HL-60 (cell line): ENCODE measurements around the gene TMEM72.

Experiments
- DNase-seq, 2 experiments: peaks; one replicate each; pipeline ENCODE4 v3.0.0-alpha.2; 2010 to 2020; ENCODE audit warnings: low read depth in 1 of 2, low spot score in 1 of 2
- H3K27ac ChIP-seq: fragments of 250-450 bp; sonication (Bioruptor Pico); replicated peaks from 2 replicates; pipeline ENCODE4 v1.5.1; 2020; ENCODE audit warnings: mild to moderate bottlenecking, moderate library complexity
- H3K27me3 ChIP-seq: fragments of 250-450 bp; sonication (Bioruptor Pico); 2 replicates; pipeline ENCODE4 v1.5.1; 2021; ENCODE audit warnings: mild to moderate bottlenecking, moderate library complexity; ENCODE audit not compliant: insufficient read depth, poor library complexity, severe bottlenecking
- H3K4me3 ChIP-seq: replicated peaks from 2 replicates; pipeline ENCODE4 v1.5.1; 2011; ENCODE audit warnings: mild to moderate bottlenecking, control low read depth, low read length; ENCODE audit not compliant: insufficient read depth
- GABPA ChIP-seq: IDR thresholded peaks from 2 replicates; pipeline ENCODE4 v1.6.1; 2012; ENCODE audit warnings: low read depth
- POLR2AphosphoS5 ChIP-seq: IDR thresholded peaks from 2 replicates; pipeline ENCODE4 v1.6.1; 2012; ENCODE audit warnings: low read depth
- SPI1 ChIP-seq: IDR thresholded peaks from 2 replicates; pipeline ENCODE4 v1.6.1; 2012; ENCODE audit warnings: low read depth, mild to moderate bottlenecking, borderline replicate concordance
- TF ChIP-seq, protein P1 (sequence below): IDR thresholded peaks from 2 replicates; pipeline ENCODE4 v1.6.1; 2012; ENCODE audit warnings: low read depth; ENCODE audit not compliant: insufficient replicate concordance
- TF ChIP-seq, protein P2 (sequence below): IDR thresholded peaks from one replicate; pipeline ENCODE4 v1.5.1; 2011; ENCODE audit warnings: low read length, control low read depth, inconsistent platforms; ENCODE audit not compliant: insufficient read depth

Gene TMEM72

GRCh38 chr10:44939691-44940401 is 28.7 kb downstream of the TMEM72 start:
- Histone ChIP-seq H3K4me3 (no peak overlapping the region), H3K27me3 (no peaks in the 10 kb centered on the region), H3K27ac (peak overlapping the region; percentile 21)
- peak in 1 of 2 experiments; percentile 79 for DNase-seq
- no peak; the same call in 1 of the 2 replicates for TF ChIP-seq SPI1
- TF ChIP-seq POLR2AphosphoS5: no peak
- TF ChIP-seq, protein P1, sequence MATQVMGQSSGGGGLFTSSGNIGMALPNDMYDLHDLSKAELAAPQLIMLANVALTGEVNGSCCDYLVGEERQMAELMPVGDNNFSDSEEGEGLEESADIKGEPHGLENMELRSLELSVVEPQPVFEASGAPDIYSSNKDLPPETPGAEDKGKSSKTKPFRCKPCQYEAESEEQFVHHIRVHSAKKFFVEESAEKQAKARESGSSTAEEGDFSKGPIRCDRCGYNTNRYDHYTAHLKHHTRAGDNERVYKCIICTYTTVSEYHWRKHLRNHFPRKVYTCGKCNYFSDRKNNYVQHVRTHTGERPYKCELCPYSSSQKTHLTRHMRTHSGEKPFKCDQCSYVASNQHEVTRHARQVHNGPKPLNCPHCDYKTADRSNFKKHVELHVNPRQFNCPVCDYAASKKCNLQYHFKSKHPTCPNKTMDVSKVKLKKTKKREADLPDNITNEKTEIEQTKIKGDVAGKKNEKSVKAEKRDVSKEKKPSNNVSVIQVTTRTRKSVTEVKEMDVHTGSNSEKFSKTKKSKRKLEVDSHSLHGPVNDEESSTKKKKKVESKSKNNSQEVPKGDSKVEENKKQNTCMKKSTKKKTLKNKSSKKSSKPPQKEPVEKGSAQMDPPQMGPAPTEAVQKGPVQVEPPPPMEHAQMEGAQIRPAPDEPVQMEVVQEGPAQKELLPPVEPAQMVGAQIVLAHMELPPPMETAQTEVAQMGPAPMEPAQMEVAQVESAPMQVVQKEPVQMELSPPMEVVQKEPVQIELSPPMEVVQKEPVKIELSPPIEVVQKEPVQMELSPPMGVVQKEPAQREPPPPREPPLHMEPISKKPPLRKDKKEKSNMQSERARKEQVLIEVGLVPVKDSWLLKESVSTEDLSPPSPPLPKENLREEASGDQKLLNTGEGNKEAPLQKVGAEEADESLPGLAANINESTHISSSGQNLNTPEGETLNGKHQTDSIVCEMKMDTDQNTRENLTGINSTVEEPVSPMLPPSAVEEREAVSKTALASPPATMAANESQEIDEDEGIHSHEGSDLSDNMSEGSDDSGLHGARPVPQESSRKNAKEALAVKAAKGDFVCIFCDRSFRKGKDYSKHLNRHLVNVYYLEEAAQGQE: no peak
- no peak for TF ChIP-seq GABPA
- TF ChIP-seq, protein P2, sequence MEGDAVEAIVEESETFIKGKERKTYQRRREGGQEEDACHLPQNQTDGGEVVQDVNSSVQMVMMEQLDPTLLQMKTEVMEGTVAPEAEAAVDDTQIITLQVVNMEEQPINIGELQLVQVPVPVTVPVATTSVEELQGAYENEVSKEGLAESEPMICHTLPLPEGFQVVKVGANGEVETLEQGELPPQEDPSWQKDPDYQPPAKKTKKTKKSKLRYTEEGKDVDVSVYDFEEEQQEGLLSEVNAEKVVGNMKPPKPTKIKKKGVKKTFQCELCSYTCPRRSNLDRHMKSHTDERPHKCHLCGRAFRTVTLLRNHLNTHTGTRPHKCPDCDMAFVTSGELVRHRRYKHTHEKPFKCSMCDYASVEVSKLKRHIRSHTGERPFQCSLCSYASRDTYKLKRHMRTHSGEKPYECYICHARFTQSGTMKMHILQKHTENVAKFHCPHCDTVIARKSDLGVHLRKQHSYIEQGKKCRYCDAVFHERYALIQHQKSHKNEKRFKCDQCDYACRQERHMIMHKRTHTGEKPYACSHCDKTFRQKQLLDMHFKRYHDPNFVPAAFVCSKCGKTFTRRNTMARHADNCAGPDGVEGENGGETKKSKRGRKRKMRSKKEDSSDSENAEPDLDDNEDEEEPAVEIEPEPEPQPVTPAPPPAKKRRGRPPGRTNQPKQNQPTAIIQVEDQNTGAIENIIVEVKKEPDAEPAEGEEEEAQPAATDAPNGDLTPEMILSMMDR: no peak

- no peak for DNase-seq
- H3K27me3 ChIP-seq: no peaks in the 10 kb centered on the region
- TF ChIP-seq, protein P1: no peak
- TF ChIP-seq POLR2AphosphoS5 (no peak), SPI1 (no peak), GABPA (no peak)
- TF ChIP-seq, protein P2: no peak
- H3K27ac ChIP-seq: no peak overlapping the region
- H3K4me3 ChIP-seq: no peak overlapping the region
Measured at GRCh38 chr10:44944354-44944753, 33.2 kb downstream of the TMEM72 start.

GRCh38 chr10:44946205-44946604 is 35.1 kb downstream of the TMEM72 start:
- Histone ChIP-seq H3K4me3 (no peak overlapping the region), H3K27me3 (no peaks in the 10 kb centered on the region), H3K27ac (no peak overlapping the region)
- TF ChIP-seq GABPA (no peak), POLR2AphosphoS5 (no peak), SPI1 (no peak)
- TF ChIP-seq, protein P2: no peak
- TF ChIP-seq, protein P1: no peak
- no peak for DNase-seq
